ENCODE measurements around the gene ANKRD13A.
"Not testable (repeated sequence)": the region's sequence is repeated elsewhere in the genome, so short reads cannot be mapped to it uniquely, and the experiment has no call there.

Gene ANKRD13A

GRCh38 chr12:110074089-110074488 is 74.9 kb downstream of the ANKRD13A start:
- DNase-seq (ENCODE audit: extremely low spot score): no peak
- ChIA-PET POLR2A (no interaction called here), CTCF (interaction anchor here (0.5 kb wide), 1 partner anchor 327 kb away, joined by 3 read pairs; no protein-coding TSS in a partner anchor)
- TF ChIP-seq ZNF384 (IDR thresholded peaks at IDR 0.05) (no peak), SUZ12 (IDR thresholded peaks at IDR 0.05) (no peak), SP1 (IDR thresholded peaks at IDR 0.05) (no peak), FOXM1 (IDR thresholded peaks at IDR 0.05; ENCODE audit: borderline replicate concordance) (no peak)

DNA sequence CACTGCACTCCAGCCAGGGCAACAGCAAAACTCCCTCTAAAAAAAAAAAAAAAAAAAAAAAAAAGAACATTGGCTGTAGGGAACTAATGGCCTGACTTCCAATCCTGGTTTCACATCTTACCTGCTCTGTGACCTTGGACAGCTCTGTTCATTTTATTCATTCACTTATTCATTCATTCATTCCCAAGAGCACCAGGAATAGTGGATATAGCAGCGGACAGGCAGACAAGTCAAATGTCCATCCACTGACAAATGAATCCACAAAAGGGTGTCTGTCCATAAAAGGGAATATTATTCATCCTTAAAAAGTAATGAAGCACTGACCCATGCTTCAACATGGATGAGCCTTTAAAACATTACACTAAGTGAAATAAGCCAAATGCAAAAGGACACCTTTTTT is 76.7 kb downstream of the ANKRD13A start:
- no peak for DNase-seq (ENCODE audit: extremely low spot score)
- ChIA-PET POLR2A (no interaction called here), CTCF (no interaction called here)
- no peak for TF ChIP-seq BHLHE40 (IDR thresholded peaks at IDR 0.05; ENCODE audit: borderline replicate concordance)
- TF ChIP-seq ELF4 (IDR thresholded peaks at IDR 0.05): no peak
- no peak for TF ChIP-seq L3MBTL2 (conservative IDR thresholded peaks at IDR 0.05)
- TF ChIP-seq SUZ12 (IDR thresholded peaks at IDR 0.05): no peak
- TF ChIP-seq FOXM1 (IDR thresholded peaks at IDR 0.05; ENCODE audit: borderline replicate concordance): no peak
- TF ChIP-seq FOXK2 (IDR thresholded peaks at IDR 0.05): no peak
- TF ChIP-seq NFRKB (IDR thresholded peaks at IDR 0.05): no peak
- no peak for TF ChIP-seq LEF1 (IDR thresholded peaks at IDR 0.05; ENCODE audit: borderline replicate concordance)
- TF ChIP-seq TARDBP (IDR thresholded peaks at IDR 0.05): no peak
- no peak for TF ChIP-seq FOXA1 (IDR thresholded peaks at IDR 0.05)
- TF ChIP-seq CTBP1 (IDR thresholded peaks at IDR 0.05; ENCODE audit: borderline replicate concordance): no peak
- TF ChIP-seq PKNOX1 (IDR thresholded peaks at IDR 0.05): no peak
- TF ChIP-seq SP1 (IDR thresholded peaks at IDR 0.05): no peak

- ChIA-PET CTCF (no interaction called here), POLR2A (no interaction called here)
- TF ChIP-seq TARDBP (IDR thresholded peaks at IDR 0.05) (no peak), SP1 (IDR thresholded peaks at IDR 0.05) (no peak), ELF4 (IDR thresholded peaks at IDR 0.05) (no peak), L3MBTL2 (conservative IDR thresholded peaks at IDR 0.05) (no peak), LEF1 (IDR thresholded peaks at IDR 0.05; ENCODE audit: borderline replicate concordance) (no peak), ARNT (IDR thresholded peaks at IDR 0.05) (no peak), ZNF384 (IDR thresholded peaks at IDR 0.05) (peak; percentile 56; the same call in 1 of the 2 replicates), BHLHE40 (IDR thresholded peaks at IDR 0.05; ENCODE audit: borderline replicate concordance) (no peak)
- DNase-seq (ENCODE audit: extremely low spot score): no peak
Observed at GRCh38 chr12:110077800-110078199, 78.6 kb downstream of the ANKRD13A start.

DNA sequence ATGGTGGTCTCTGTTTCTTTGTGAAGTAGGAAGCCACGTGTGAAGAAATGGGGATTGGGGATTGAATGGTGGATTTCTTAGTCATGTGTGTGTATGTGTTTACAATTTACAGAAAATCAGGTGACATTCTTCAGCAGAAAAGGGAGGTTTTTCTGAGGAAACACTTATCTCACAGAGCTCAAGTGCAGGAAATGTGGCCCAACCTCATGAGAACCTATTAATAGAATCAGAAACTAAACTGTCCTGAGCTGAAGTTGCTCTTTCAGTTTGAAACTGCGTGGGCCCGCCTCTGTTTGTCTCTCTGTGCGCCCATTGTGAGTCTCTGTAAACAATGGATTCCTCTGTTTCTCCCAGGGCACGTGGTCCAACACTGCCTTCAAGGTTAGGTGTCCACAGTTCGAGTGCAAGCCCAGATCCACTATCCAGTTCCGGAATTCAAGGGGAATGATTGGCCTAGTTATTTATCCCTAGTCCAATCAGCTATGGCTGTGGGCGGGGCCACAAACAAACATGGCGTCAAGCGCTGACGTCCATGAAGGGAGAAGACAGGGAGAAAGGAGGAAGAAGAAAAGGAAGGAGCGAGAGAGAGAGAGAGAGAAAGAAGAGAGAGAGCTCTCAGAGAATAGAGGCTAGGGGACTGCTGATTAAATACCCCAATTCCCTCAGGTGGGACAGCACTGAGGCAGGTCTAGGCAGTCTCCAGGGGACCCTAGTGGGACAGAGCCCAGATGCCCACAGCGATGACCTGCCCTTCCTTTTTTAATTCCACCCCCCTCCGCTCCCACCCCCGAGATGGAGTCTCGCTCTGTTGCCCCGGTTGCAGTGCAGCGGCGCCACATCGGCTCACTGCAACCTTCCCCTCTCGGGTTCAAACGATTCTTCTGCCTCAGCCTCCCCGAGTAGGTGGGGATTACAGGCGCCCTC is 80.5 kb downstream of the ANKRD13A start:
- ChIA-PET POLR2A (no interaction called here), CTCF (no interaction called here)
- DNase-seq (ENCODE audit: extremely low spot score): no peak
- TF ChIP-seq FOXA1 (IDR thresholded peaks at IDR 0.05): no peak
- TF ChIP-seq SUZ12 (IDR thresholded peaks at IDR 0.05): no peak
- TF ChIP-seq ARNT (IDR thresholded peaks at IDR 0.05): no peak
- TF ChIP-seq HDGF (IDR thresholded peaks at IDR 0.05; ENCODE audit: borderline replicate concordance): no peak
- no peak for TF ChIP-seq FOXM1 (IDR thresholded peaks at IDR 0.05; ENCODE audit: borderline replicate concordance)
- no peak for TF ChIP-seq ZNF384 (IDR thresholded peaks at IDR 0.05)
- no peak for TF ChIP-seq BHLHE40 (IDR thresholded peaks at IDR 0.05; ENCODE audit: borderline replicate concordance)

- CTCF ChIA-PET: no interaction called here
- TF ChIP-seq L3MBTL2 (conservative IDR thresholded peaks at IDR 0.05) (no peak), SUZ12 (IDR thresholded peaks at IDR 0.05) (no peak), ARNT (IDR thresholded peaks at IDR 0.05) (no peak)
- POLR2A ChIA-PET: no interaction called here
- DNase-seq (ENCODE audit: extremely low spot score): no peak
Observed at GRCh38 chr12:110080410-110080809, 81.2 kb downstream of the ANKRD13A start.

DNA sequence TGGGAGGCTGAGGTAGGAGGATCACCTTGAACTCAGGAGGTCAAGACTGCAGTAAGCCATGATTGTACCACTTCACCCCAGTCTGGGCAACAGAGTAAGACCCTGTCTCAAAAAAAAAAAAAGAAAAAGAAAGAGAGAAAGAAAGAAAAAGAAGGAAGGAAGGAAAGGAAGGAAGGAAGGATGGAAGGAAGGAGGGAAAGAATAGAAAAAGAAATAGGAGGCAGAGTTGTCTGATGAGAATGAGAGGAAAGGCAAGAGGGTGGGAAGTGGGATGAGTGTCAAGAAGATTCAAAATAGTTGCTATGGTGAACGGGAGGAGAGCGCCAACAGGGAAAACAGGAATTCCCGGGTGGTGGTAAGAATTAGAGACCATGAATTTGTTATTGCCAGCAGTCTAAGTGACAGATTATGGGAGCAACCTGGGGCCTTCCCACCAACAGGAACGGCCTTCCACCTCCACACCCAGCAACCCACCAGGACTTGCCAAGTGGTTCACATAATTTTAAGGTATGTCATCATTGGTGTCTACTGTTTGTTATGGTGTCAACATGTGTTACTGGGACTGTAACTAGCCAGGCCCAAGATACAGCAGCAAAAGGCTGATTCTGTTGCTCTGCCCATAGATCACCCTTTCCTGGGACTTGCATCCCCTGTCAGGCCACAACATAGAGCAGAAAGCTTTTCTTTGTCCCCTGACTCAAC is 85.2 kb downstream of the ANKRD13A start:
- TF ChIP-seq TARDBP (IDR thresholded peaks at IDR 0.05) (no peak), SUZ12 (IDR thresholded peaks at IDR 0.05) (no peak), SP1 (IDR thresholded peaks at IDR 0.05) (no peak), ARNT (IDR thresholded peaks at IDR 0.05) (no peak), CTBP1 (IDR thresholded peaks at IDR 0.05; ENCODE audit: borderline replicate concordance) (no peak), HDGF (IDR thresholded peaks at IDR 0.05; ENCODE audit: borderline replicate concordance) (no peak)
- CTCF ChIA-PET: no interaction called here
- POLR2A ChIA-PET: no interaction called here

DNA sequence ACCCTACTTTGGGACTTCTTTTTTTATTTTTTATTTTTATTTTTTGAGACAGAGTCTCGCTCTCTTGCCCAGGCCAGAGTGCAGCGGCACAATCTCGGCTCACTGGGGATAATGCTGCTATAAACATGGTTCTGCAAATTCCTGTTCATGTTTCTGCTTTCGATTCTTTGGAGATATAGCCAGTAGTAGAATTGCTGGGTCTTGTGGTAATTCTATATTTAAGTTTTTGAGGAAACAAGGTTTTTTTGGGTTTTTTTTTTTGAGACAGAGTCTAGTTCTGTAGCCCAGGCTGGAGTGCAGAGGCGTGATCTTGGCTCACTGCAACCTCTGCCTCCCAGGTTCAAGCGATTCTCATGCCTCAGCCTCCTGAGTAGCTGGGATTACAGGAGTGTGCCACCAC is 89.0 kb downstream of the ANKRD13A start:
- DNase-seq (ENCODE audit: extremely low spot score); POLR2A ChIA-PET: not testable (repeated sequence)

More for the DNA sequence above, 85.2 kb downstream of the ANKRD13A start:
- DNase-seq (ENCODE audit: extremely low spot score): no peak

GRCh38 chr12:110088936-110089335 is 89.7 kb downstream of the ANKRD13A start:
- ChIA-PET CTCF (no interaction called here), POLR2A (no interaction called here)
- TF ChIP-seq SP1 (IDR thresholded peaks at IDR 0.05) (no peak), FOXK2 (IDR thresholded peaks at IDR 0.05) (no peak), TARDBP (IDR thresholded peaks at IDR 0.05) (no peak), CTBP1 (IDR thresholded peaks at IDR 0.05; ENCODE audit: borderline replicate concordance) (no peak), PKNOX1 (IDR thresholded peaks at IDR 0.05) (no peak), ARNT (IDR thresholded peaks at IDR 0.05) (no peak), BHLHE40 (IDR thresholded peaks at IDR 0.05; ENCODE audit: borderline replicate concordance) (no peak), L3MBTL2 (conservative IDR thresholded peaks at IDR 0.05) (no peak), ELF4 (IDR thresholded peaks at IDR 0.05) (no peak), FOXM1 (IDR thresholded peaks at IDR 0.05; ENCODE audit: borderline replicate concordance) (no peak), ZNF384 (IDR thresholded peaks at IDR 0.05) (no peak), FOXA1 (IDR thresholded peaks at IDR 0.05) (no peak), HDGF (IDR thresholded peaks at IDR 0.05; ENCODE audit: borderline replicate concordance) (no peak), NFRKB (IDR thresholded peaks at IDR 0.05) (no peak)
- DNase-seq (ENCODE audit: extremely low spot score): no peak

More for the DNA sequence above, 89.0 kb downstream of the ANKRD13A start:
- CTCF ChIA-PET: not testable (repeated sequence)

Data from HEK293T (cell line).